Measurements from ENCODE around the gene ARMC6. TPM values are rescaled to one million over a fixed set of nuclear protein-coding genes. Genes with fewer than 3 reads are reported as not detected.

Gene ARMC6
- total and polyA plus RNA-seq, 2 experiments from 2014 or later: 26.4 to 30.8 TPM

GRCh38 chr19:19009951-19010350, 23.5 kb upstream of the ARMC6 start:
- TF ChIP-seq EZH2phosphoT487 (IDR thresholded peaks at IDR 0.05; ENCODE audit: low read depth, severe bottlenecking, unreplicated experiment) (no peak), CTCF (IDR thresholded peaks at IDR 0.05; ENCODE audit: poor library complexity) (no peak), EZH2 (IDR thresholded peaks at IDR 0.05; ENCODE audit: borderline replicate concordance) (no peak)
- Histone ChIP-seq H3K4me2 (no peak overlapping the region), H3K27ac (no peak overlapping the region), H2AFZ (no peak overlapping the region), H3K79me2 (no peaks in the 10 kb centered on the region), H3K4me3 (no peak overlapping the region), H3K9me3 (ENCODE audit: low read depth) (no peaks in the 10 kb centered on the region), H3K27me3 (no peaks in the 10 kb centered on the region), H4K20me1 (ENCODE audit: insufficient read depth, poor library complexity, severe bottlenecking) (no peaks in the 10 kb centered on the region), H3K4me1 (ENCODE audit: insufficient read depth) (no peaks in the 10 kb centered on the region), H3K36me3 (replicated peaks; ENCODE audit: insufficient read depth, low read depth) (no peaks in the 10 kb centered on the region), H3K9me2 (replicated peaks; ENCODE audit: insufficient read depth) (no peaks in the 10 kb centered on the region)
- DNase-seq (ENCODE audit: low spot score): no peak
- over 99% methylated on average over 17 of the region's 18 CpGs for WGBS (ENCODE audit: low lambda C conversion rate, missing lambda C conversion rate)

- no peaks in the 10 kb centered on the region for H4K20me1 ChIP-seq (ENCODE audit: insufficient read depth, poor library complexity, severe bottlenecking)
- no peaks in the 10 kb centered on the region for H3K9me2 ChIP-seq (replicated peaks; ENCODE audit: insufficient read depth)
- H2AFZ ChIP-seq: no peak overlapping the region
- H3K9me3 ChIP-seq (ENCODE audit: low read depth): no peaks in the 10 kb centered on the region
- H3K4me2 ChIP-seq: no peak overlapping the region
- no peaks in the 10 kb centered on the region for H3K27me3 ChIP-seq
- DNase-seq (ENCODE audit: low spot score): no peak
- H3K79me2 ChIP-seq: no peaks in the 10 kb centered on the region
- H3K27ac ChIP-seq: no peak overlapping the region
- H3K36me3 ChIP-seq (replicated peaks; ENCODE audit: insufficient read depth, low read depth): no peaks in the 10 kb centered on the region
- WGBS (ENCODE audit: low lambda C conversion rate, missing lambda C conversion rate): 98% methylated on average over 5 of the region's 5 CpGs
- H3K4me3 ChIP-seq: no peak overlapping the region
- H3K4me1 ChIP-seq (ENCODE audit: insufficient read depth): no peaks in the 10 kb centered on the region
- TF ChIP-seq EZH2phosphoT487 (IDR thresholded peaks at IDR 0.05; ENCODE audit: low read depth, severe bottlenecking, unreplicated experiment): no peak
- no peak for TF ChIP-seq CTCF (IDR thresholded peaks at IDR 0.05; ENCODE audit: poor library complexity)
- TF ChIP-seq EZH2 (IDR thresholded peaks at IDR 0.05; ENCODE audit: borderline replicate concordance): no peak
Observed at GRCh38 chr19:19010551-19010950, 22.9 kb upstream of the ARMC6 start.

GRCh38 chr19:19021115-19021514, 12.3 kb upstream of the ARMC6 start:
- 40% methylated on average over 3 of the region's 3 CpGs for WGBS (ENCODE audit: low lambda C conversion rate, missing lambda C conversion rate)
- no peaks in the 10 kb centered on the region for H3K9me3 ChIP-seq (ENCODE audit: low read depth)
- no peak overlapping the region for H2AFZ ChIP-seq
- no peak overlapping the region for H3K4me3 ChIP-seq
- peak; percentile 50 for DNase-seq (ENCODE audit: low spot score)
- TF ChIP-seq CTCF (IDR thresholded peaks at IDR 0.05; ENCODE audit: poor library complexity): no peak
- no peak for TF ChIP-seq EZH2phosphoT487 (IDR thresholded peaks at IDR 0.05; ENCODE audit: low read depth, severe bottlenecking, unreplicated experiment)
- no peak for TF ChIP-seq EZH2 (IDR thresholded peaks at IDR 0.05; ENCODE audit: borderline replicate concordance)
- peak overlapping the region; percentile 22 for H3K27ac ChIP-seq
- H3K27me3 ChIP-seq: no peaks in the 10 kb centered on the region
- H3K79me2 ChIP-seq: peaks cover 39% of the 10 kb centered on the region
- H4K20me1 ChIP-seq (ENCODE audit: insufficient read depth, poor library complexity, severe bottlenecking): no peaks in the 10 kb centered on the region
- no peaks in the 10 kb centered on the region for H3K9me2 ChIP-seq (replicated peaks; ENCODE audit: insufficient read depth)
- H3K4me2 ChIP-seq: peak overlapping the region; percentile 55
- peaks cover 3% of the 10 kb centered on the region for H3K4me1 ChIP-seq (ENCODE audit: insufficient read depth)
- no peaks in the 10 kb centered on the region for H3K36me3 ChIP-seq (replicated peaks; ENCODE audit: insufficient read depth, low read depth)
